Measurements from ENCODE around the gene VLDLR. TPM values are rescaled to one million over a fixed set of nuclear protein-coding genes. Genes with fewer than 3 reads are reported as not detected.

VLDLR gene
- total and polyA plus RNA-seq, 2 of the 13 experiments (the other 11 are each of a cell fraction or from before 2014, with no cell fraction given) = 3.4 to 10.5 TPM

DNA sequence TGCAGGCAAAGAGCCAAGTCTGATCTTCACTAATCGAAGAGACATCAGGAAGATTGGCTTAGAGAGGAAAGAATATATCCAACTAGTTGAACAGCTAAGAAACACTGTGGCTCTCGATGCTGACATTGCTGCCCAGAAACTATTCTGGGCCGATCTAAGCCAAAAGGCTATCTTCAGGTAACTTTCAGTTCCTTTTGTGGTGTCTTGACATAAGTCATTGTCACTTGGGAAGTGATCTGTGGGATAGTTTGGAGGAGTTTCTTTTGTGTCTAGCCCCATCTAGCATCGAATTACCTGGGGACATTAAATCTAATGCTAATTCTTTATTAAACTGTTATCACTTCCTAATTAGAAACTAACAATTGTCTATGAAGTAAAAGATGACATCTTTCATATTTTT, 24.0 kb downstream of the VLDLR start:
- in situ Hi-C loops (cut with HindIII; ENCODE audit: extremely low pct_ligation_motif_present, low pct_unique_long_range_greater_than_20kb) (no loop called here), intact Hi-C loops (cut with micrococcal nuclease; ENCODE audit: unreplicated experiment) (no loop called here)
- Histone ChIP-seq H3K4me1 (ENCODE audit: insufficient read depth, low read length) (peaks cover 4% of the 10 kb centered on the region), H3K79me2 (ENCODE audit: insufficient read depth, low read length) (no peaks in the 10 kb centered on the region), H3K27me3 (ENCODE audit: control insufficient read depth in 1 of 2, insufficient read depth in 2 of 2, low read length in 2 of 2) (no peaks in the 10 kb centered on the region), H3K27ac (ENCODE audit: extremely low read length, insufficient read depth, low read length) (no peak overlapping the region), H3K9me3 (ENCODE audit: low read length) (no peaks in the 10 kb centered on the region), H3K4me2 (ENCODE audit: low read depth, low read length) (no peak overlapping the region), H3K36me3 (replicated peaks in 1 of 2; ENCODE audit: control insufficient read depth in 1 of 2, insufficient read depth in 2 of 2, low read length in 2 of 2) (peaks cover 2 to 17% of the 10 kb centered on the region in 2 experiments; a peak in 4 of 5 replicates), H2AFZ (ENCODE audit: low read length) (no peak overlapping the region), H3K4me3 (replicated peaks in 1 of 3; ENCODE audit: insufficient read depth in 1 of 3, low read depth in 2 of 3, low read length in 3 of 3) (no peak overlapping the region), H3K9ac (ENCODE audit: insufficient read depth, low read depth, low read length) (no peak overlapping the region), H4K20me1 (ENCODE audit: insufficient read depth, low read length) (no peaks in the 10 kb centered on the region)
- 80% methylated on average over 4 of the region's 4 CpGs for WGBS (ENCODE audit: low lambda C conversion rate)
- TF ChIP-seq ZNF101 (CRISPR knock-in tag; IDR thresholded peaks at IDR 0.05; ENCODE audit: borderline replicate concordance, low read depth) (no peak), ZNF343 (CRISPR knock-in tag; IDR thresholded peaks at IDR 0.05) (no peak), CHD2 (IDR thresholded peaks at IDR 0.05; ENCODE audit: low read depth, low read length) (no peak), ZNF264 (CRISPR knock-in tag; IDR thresholded peaks at IDR 0.05) (no peak), ZNF782 (CRISPR knock-in tag; IDR thresholded peaks at IDR 0.05; ENCODE audit: borderline replicate concordance) (no peak), POLR2AphosphoS5 (IDR thresholded peaks at IDR 0.05; ENCODE audit: low read depth, low read length) (no peak), SIN3A (IDR thresholded peaks at IDR 0.05; ENCODE audit: borderline replicate concordance, low read depth, low read length) (no peak)
- TF ChIP-seq, protein P1, sequence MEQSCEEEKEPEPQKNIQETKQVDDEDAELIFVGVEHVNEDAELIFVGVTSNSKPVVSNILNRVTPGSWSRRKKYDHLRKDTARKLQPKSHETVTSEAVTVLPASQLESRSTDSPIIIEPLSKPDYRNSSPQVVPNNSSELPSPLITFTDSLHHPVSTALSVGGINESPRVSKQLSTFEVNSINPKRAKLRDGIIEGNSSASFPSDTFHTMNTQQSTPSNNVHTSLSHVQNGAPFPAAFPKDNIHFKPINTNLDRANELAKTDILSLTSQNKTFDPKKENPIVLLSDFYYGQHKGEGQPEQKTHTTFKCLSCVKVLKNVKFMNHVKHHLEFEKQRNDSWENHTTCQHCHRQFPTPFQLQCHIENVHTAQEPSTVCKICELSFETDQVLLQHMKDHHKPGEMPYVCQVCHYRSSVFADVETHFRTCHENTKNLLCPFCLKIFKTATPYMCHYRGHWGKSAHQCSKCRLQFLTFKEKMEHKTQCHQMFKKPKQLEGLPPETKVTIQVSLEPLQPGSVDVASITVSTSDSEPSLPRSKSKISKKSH (CRISPR knock-in tag; IDR thresholded peaks at IDR 0.05; ENCODE audit: borderline replicate concordance) = no peak
- TF ChIP-seq, protein P2, sequence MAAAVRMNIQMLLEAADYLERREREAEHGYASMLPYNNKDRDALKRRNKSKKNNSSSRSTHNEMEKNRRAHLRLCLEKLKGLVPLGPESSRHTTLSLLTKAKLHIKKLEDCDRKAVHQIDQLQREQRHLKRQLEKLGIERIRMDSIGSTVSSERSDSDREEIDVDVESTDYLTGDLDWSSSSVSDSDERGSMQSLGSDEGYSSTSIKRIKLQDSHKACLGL (CRISPR knock-in tag; IDR thresholded peaks at IDR 0.05) = no peak
- ATAC-seq (no peak), DNase-seq (ENCODE audit: low spot score) (no peak), FAIRE-seq (no peak)
- no TSS peak for BruUV-seq (replicated peaks)
- POLR2A ChIA-PET = interaction anchor here (0.8 kb wide), 1 partner anchor 513 kb away, joined by 3 read pairs; no protein-coding TSS in a partner anchor
- CTCF ChIA-PET (ENCODE audit: low intra/inter-chr PET ratio, low total read pairs) = no interaction called here
